Astrocyte (in vitro differentiated cells and primary cell): ENCODE measurements around the gene MAK. TPM values are rescaled to one million over a fixed set of nuclear protein-coding genes. Genes with fewer than 3 reads are reported as not detected.
"Not testable (repeated sequence)": the region's sequence is repeated elsewhere in the genome, so short reads cannot be mapped to it uniquely, and the experiment has no call there.

ENCODE experiments used
- DNase-seq: peaks from one replicate; pipeline ENCODE4 v3.0.0-alpha.2; 2010; ENCODE audit warnings: low read depth
- FAIRE-seq: peaks from 2 replicates; lab custom pipeline; 2011; peaks lifted over from hg19 to GRCh38; lab: Jason Lieb, UNC
- H2AFZ ChIP-seq: 2 replicates; pipeline ENCODE4 v1.6.0; 2012; ENCODE audit warnings: low read depth, low read length, inconsistent platforms
- H3K27ac ChIP-seq: 2 replicates; pipeline ENCODE4 v1.5.1; 2011; ENCODE audit warnings: low read depth, low read length, inconsistent platforms
- H3K27me3 ChIP-seq: 2 replicates; pipeline ENCODE4 v1.6.0; 2011; ENCODE audit warnings: low read length, inconsistent platforms; ENCODE audit not compliant: insufficient read depth
- H3K36me3 ChIP-seq: 2 replicates; pipeline ENCODE4 v1.5.1; 2011; ENCODE audit warnings: low read length, inconsistent platforms; ENCODE audit not compliant: insufficient read depth
- H3K4me1 ChIP-seq: 2 replicates; pipeline ENCODE4 v1.5.1; 2011; ENCODE audit warnings: low read length, inconsistent platforms; ENCODE audit not compliant: insufficient read depth
- H3K4me2 ChIP-seq: 2 replicates; pipeline ENCODE4 v1.6.0; 2012; ENCODE audit warnings: low read length, inconsistent platforms
- H3K4me3 ChIP-seq: 2 replicates; pipeline ENCODE4 v1.5.1; 2011; ENCODE audit warnings: low read depth, mild to moderate bottlenecking, low read length, inconsistent platforms; ENCODE audit not compliant: insufficient read depth
- H3K79me2 ChIP-seq: 2 replicates; pipeline ENCODE4 v1.6.0; 2012; ENCODE audit warnings: mild to moderate bottlenecking, low read length, inconsistent platforms; ENCODE audit not compliant: insufficient read depth
- H3K9ac ChIP-seq: 2 replicates; pipeline ENCODE4 v1.6.0; 2012; ENCODE audit warnings: mild to moderate bottlenecking, low read length, inconsistent platforms
- H3K9me3 ChIP-seq: 2 replicates; pipeline ENCODE4 v1.5.1; 2012; ENCODE audit warnings: low read depth, mild to moderate bottlenecking, low read length, inconsistent platforms; ENCODE audit not compliant: insufficient read depth
- H4K20me1 ChIP-seq: 2 replicates; pipeline ENCODE4 v1.6.0; 2012; ENCODE audit warnings: low read length, inconsistent platforms; ENCODE audit not compliant: insufficient read depth
- H3K27ac Mint-ChIP-seq: one replicate; pipeline ENCODE4 v1.8.0; 2021; ENCODE audit warnings: mild to moderate bottlenecking, mixed read lengths; ENCODE audit not compliant: unreplicated experiment
- H3K27me3 Mint-ChIP-seq: one replicate; pipeline ENCODE4 v1.8.0; 2021; ENCODE audit warnings: low read depth, mixed read lengths; ENCODE audit not compliant: unreplicated experiment
- H3K36me3 Mint-ChIP-seq: one replicate; pipeline ENCODE4 v1.8.0; 2021; ENCODE audit warnings: low read depth, mixed read lengths; ENCODE audit not compliant: unreplicated experiment
- H3K4me1 Mint-ChIP-seq: one replicate; pipeline ENCODE4 v1.8.0; 2021; ENCODE audit warnings: low read depth, mixed read lengths; ENCODE audit not compliant: unreplicated experiment
- H3K4me3 Mint-ChIP-seq: one replicate; pipeline ENCODE4 v1.8.0; 2021; ENCODE audit warnings: mild to moderate bottlenecking, moderate library complexity, mixed read lengths; ENCODE audit not compliant: unreplicated experiment
- H3K9me3 Mint-ChIP-seq: one replicate; pipeline ENCODE4 v1.8.0; 2021; ENCODE audit warnings: mild to moderate bottlenecking, mixed read lengths; ENCODE audit not compliant: unreplicated experiment
- CTCF ChIP-seq: IDR thresholded peaks from 2 replicates; pipeline ENCODE4 v1.5.1; 2011; ENCODE audit warnings: low read depth, mild to moderate bottlenecking, inconsistent platforms, low read length, moderate library complexity; ENCODE audit not compliant: insufficient read depth
- EZH2 ChIP-seq: IDR thresholded peaks from 2 replicates; pipeline ENCODE4 v1.6.1; 2012; ENCODE audit warnings: mild to moderate bottlenecking, low read length, inconsistent platforms; ENCODE audit not compliant: insufficient read depth
- total RNA-seq: library from RNA; stranded (reverse); gene quantifications from 2 replicates; pipeline ENCODE4 v1.2.1, GENCODE V29; 2021

Gene MAK
- total RNA-seq, 1 donor from 2014 or later = 0.05 TPM

DNA sequence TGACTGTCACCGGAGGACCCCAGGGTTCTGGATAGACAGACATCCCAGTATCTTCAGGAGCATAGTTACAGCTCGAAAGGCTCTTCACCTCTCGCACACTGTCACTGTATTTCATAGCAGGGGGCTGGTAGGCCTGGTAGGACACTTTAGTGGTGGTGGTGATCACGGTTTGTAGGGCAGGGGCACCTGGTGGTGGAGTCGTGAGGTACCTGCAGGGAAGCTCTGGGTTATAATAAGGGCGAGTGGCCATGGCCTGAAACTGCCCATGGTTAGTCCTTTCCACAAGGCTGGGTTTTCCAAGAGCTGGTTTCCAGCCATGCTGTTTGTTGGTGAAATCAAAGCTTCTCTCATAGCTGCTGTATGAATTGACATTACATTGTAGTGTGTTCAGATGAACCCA is 35.9 kb upstream of the MAK start:
- Histone ChIP-seq H3K9me3 (no peaks in the 10 kb centered on the region), H3K9ac (no peak overlapping the region)
- no peak for TF ChIP-seq CTCF
- TF ChIP-seq EZH2 = no peak

DNA sequence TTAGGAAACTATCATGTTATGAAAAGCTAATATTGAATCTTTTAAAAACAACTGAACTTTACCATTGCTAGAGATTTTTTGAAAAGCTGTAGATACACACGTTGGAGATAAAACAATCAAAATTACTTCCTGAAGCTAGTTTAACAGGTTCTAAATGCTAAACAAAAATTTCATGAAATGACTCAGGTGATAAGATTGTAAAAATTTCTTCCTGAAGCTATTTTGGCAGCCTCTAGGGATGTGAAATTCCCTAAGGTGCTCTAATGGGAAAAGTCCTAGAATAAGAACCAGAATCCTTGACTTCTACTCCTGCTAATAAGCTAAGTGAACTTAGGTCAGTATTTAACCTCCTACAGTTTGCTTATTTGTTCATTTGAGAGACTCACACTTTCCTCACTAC is 35.0 kb upstream of the MAK start:
- H3K27me3 ChIP-seq = peaks cover 8% of the 10 kb centered on the region
- Mint-ChIP-seq H3K9me3 (no peaks in the 10 kb centered on the region), H3K27ac (no peak overlapping the region), H3K4me1 (no peaks in the 10 kb centered on the region), H3K27me3 (peaks cover 11% of the 10 kb centered on the region), H3K36me3 (no peaks in the 10 kb centered on the region), H3K4me3 (no peak overlapping the region)
- no peaks in the 10 kb centered on the region for H3K9me3 ChIP-seq
- DNase-seq = no peak
- H3K36me3 ChIP-seq = no peaks in the 10 kb centered on the region
- no peak overlapping the region for H3K4me3 ChIP-seq
- no peaks in the 10 kb centered on the region for H3K79me2 ChIP-seq
- H3K4me2 ChIP-seq = no peak overlapping the region
- H2AFZ ChIP-seq = no peak overlapping the region
- H3K4me1 ChIP-seq = no peaks in the 10 kb centered on the region
- TF ChIP-seq EZH2 (no peak), CTCF (no peak)
- FAIRE-seq = no peak
- H4K20me1 ChIP-seq = no peaks in the 10 kb centered on the region
- no peak overlapping the region for H3K9ac ChIP-seq
- H3K27ac ChIP-seq = no peak overlapping the region

More for the DNA sequence above, 35.9 kb upstream of the MAK start:
- Histone ChIP-seq H3K27me3 (peaks cover 9% of the 10 kb centered on the region), H2AFZ (no peak overlapping the region), H3K27ac (no peak overlapping the region), H3K4me3 (no peak overlapping the region), H3K79me2 (no peaks in the 10 kb centered on the region), H3K4me1 (no peaks in the 10 kb centered on the region), H3K36me3 (no peaks in the 10 kb centered on the region), H3K4me2 (no peak overlapping the region), H4K20me1 (no peaks in the 10 kb centered on the region)
- Mint-ChIP-seq H3K36me3 (no peaks in the 10 kb centered on the region), H3K4me3 (no peak overlapping the region), H3K27me3 (peaks cover 18% of the 10 kb centered on the region), H3K9me3 (no peaks in the 10 kb centered on the region), H3K4me1 (no peaks in the 10 kb centered on the region), H3K27ac (no peak overlapping the region)
- FAIRE-seq (no peak), DNase-seq (no peak)

GRCh38 chr6:10867952-10868351 is 29.6 kb upstream of the MAK start:
- H3K4me1 ChIP-seq = no peaks in the 10 kb centered on the region
- no peaks in the 10 kb centered on the region for H3K27me3 ChIP-seq
- H3K27me3 Mint-ChIP-seq = peaks cover 2% of the 10 kb centered on the region
- H3K4me3 ChIP-seq = no peak overlapping the region
- H3K27ac ChIP-seq = no peak overlapping the region
- no peak for FAIRE-seq
- H3K4me1 Mint-ChIP-seq = no peaks in the 10 kb centered on the region
- no peaks in the 10 kb centered on the region for H3K79me2 ChIP-seq
- H3K9ac ChIP-seq = no peak overlapping the region
- H2AFZ ChIP-seq = no peak overlapping the region
- H3K36me3 Mint-ChIP-seq = no peaks in the 10 kb centered on the region
- H3K4me3 Mint-ChIP-seq = no peak overlapping the region
- no peak for TF ChIP-seq EZH2
- no peak for TF ChIP-seq CTCF
- H3K9me3 ChIP-seq = no peaks in the 10 kb centered on the region
- no peaks in the 10 kb centered on the region for H3K36me3 ChIP-seq
- H3K27ac Mint-ChIP-seq = no peak overlapping the region
- no peak overlapping the region for H3K4me2 ChIP-seq
- no peak for DNase-seq
- H4K20me1 ChIP-seq = no peaks in the 10 kb centered on the region
- peaks cover 2% of the 10 kb centered on the region for H3K9me3 Mint-ChIP-seq

DNA sequence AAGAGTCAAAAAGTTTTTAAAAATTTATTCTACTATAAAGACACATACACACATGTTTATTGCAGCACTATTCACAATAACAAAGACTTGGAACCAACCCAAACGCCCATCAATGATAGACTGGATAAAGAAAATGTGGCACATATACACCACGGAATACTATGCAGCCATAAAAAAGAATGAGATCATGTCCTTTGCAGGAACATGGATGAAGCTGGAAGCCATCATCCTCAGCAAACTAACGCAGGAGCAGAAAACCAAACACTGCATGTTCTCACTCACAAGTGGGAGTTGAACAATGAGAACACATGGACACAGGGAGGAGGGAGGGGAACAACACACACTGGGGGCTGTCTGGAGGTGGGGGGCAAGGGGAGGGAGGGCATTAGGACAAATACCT is 28.4 kb upstream of the MAK start:
- H3K9ac ChIP-seq, H3K36me3 Mint-ChIP-seq, H3K4me3 Mint-ChIP-seq, H3K4me2 ChIP-seq, H3K27ac ChIP-seq, H4K20me1 ChIP-seq, H3K27ac Mint-ChIP-seq, H3K4me3 ChIP-seq, H3K9me3 Mint-ChIP-seq, H3K4me1 Mint-ChIP-seq, H3K4me1 ChIP-seq, H3K79me2 ChIP-seq, H3K27me3 ChIP-seq, H3K36me3 ChIP-seq, H2AFZ ChIP-seq, H3K27me3 Mint-ChIP-seq, DNase-seq, H3K9me3 ChIP-seq, FAIRE-seq: not testable (repeated sequence)
